ENCODE results near the gene LILRB4. TPM values are rescaled to one million over a fixed set of nuclear protein-coding genes. Genes with fewer than 3 reads are reported as not detected.

Gene LILRB4
- total RNA-seq (2022; extraction: Qiagen RNA extraction): not detected in 5 replicates

GRCh38 chr19:54662730-54663129, at the start of gene LILRB4:
Gene LILRB4 (plus strand): TSS chr19:54662985. CDS start chr19:54663034, 49 bp downstream.

GRCh38 chr19:54630262-54630661, 32.5 kb upstream of the LILRB4 start, which contains the start of gene LILRB1:
Gene LILRB1 (plus strand): TSS chr19:54630484. CDS start chr19:54631074, 590 bp downstream.

Other genes starting within 250 kb of the LILRB4 start
- gene TTYH1, start 247.5 kb upstream of the LILRB4 start, total RNA-seq (2022; extraction: Qiagen RNA extraction): 0.42 TPM in 1 of 5 replicates, not detected in the others
- gene LENG8, start 213.8 kb upstream of the LILRB4 start, total RNA-seq (2022; extraction: Qiagen RNA extraction): 73.9 to 144 TPM (median 124 TPM) in 5 replicates
- 4.4 to 7.6 TPM (median 7.0 TPM) in 5 replicates for gene LENG9, start 199.2 kb upstream of the LILRB4 start, total RNA-seq (2022; extraction: Qiagen RNA extraction)
- gene CDC42EP5, start 189.7 kb upstream of the LILRB4 start, total RNA-seq (2022; extraction: Qiagen RNA extraction): not detected in 5 replicates
- gene LAIR2, start 160.2 kb upstream of the LILRB4 start, total RNA-seq (2022; extraction: Qiagen RNA extraction): not detected in 5 replicates
- not detected in 5 replicates for gene LILRA2, start 89.2 kb upstream of the LILRB4 start, total RNA-seq (2022; extraction: Qiagen RNA extraction)
- gene LILRA1, start 69.4 kb upstream of the LILRB4 start, total RNA-seq (2022; extraction: Qiagen RNA extraction): not detected in 5 replicates
- 0.24 TPM in 1 of 5 replicates, not detected in the others for gene LILRB1, start 32.5 kb upstream of the LILRB4 start, total RNA-seq (2022; extraction: Qiagen RNA extraction)
- not detected in 5 replicates for gene KIR3DL3, start 61.5 kb downstream of the LILRB4 start, total RNA-seq (2022; extraction: Qiagen RNA extraction)
- gene KIR2DL3, start 75.5 kb downstream of the LILRB4 start, total RNA-seq (2022; extraction: Qiagen RNA extraction): not detected in 5 replicates
- gene KIR2DL1, start 106.8 kb downstream of the LILRB4 start, total RNA-seq (2022; extraction: Qiagen RNA extraction): not detected in 5 replicates
- not detected in 5 replicates for gene KIR2DL4, start 140.6 kb downstream of the LILRB4 start, total RNA-seq (2022; extraction: Qiagen RNA extraction)
- gene KIR3DL1, start 153.5 kb downstream of the LILRB4 start, total RNA-seq (2022; extraction: Qiagen RNA extraction): not detected in 5 replicates
- gene KIR2DS4, start 169.7 kb downstream of the LILRB4 start, total RNA-seq (2022; extraction: Qiagen RNA extraction): not detected in 5 replicates
- gene KIR3DL2, start 187.5 kb downstream of the LILRB4 start, total RNA-seq (2022; extraction: Qiagen RNA extraction): not detected in 5 replicates
- gene FCAR, start 211.2 kb downstream of the LILRB4 start, total RNA-seq (2022; extraction: Qiagen RNA extraction): not detected in 5 replicates
- gene NCR1, start 243.2 kb downstream of the LILRB4 start, total RNA-seq (2022; extraction: Qiagen RNA extraction): not detected in 5 replicates